ENCODE data around the gene AGPAT4. TPM values are rescaled to one million over a fixed set of nuclear protein-coding genes. Genes with fewer than 3 reads are reported as not detected.
A peak's percentile ranks its signal among the peaks of the same experiment; 100 is the strongest.

Gene AGPAT4
- total RNA-seq, 1 experiment from 2014 or later: 22.0 TPM

- Histone ChIP-seq H3K27me3 (ENCODE audit: insufficient read depth, low read length) (no peaks in the 10 kb centered on the region), H2BK5ac (ENCODE audit: insufficient read length, low read length) (no peak overlapping the region), H3K56ac (ENCODE audit: insufficient read length, low read depth, low read length) (no peak overlapping the region), H2BK15ac (ENCODE audit: low read depth, low read length) (no peak overlapping the region), H4K20me1 (ENCODE audit: control insufficient read depth, insufficient read depth, insufficient read length) (no peaks in the 10 kb centered on the region), H3K27ac (ENCODE audit: insufficient read length, low read depth, low read length) (no peak overlapping the region), H3K23ac (ENCODE audit: insufficient read length, low read depth, low read length) (no peak overlapping the region), H3K79me2 (ENCODE audit: insufficient read depth, low read length) (no peaks in the 10 kb centered on the region), H2AFZ (ENCODE audit: low read length) (no peak overlapping the region), H3K9ac (ENCODE audit: extremely low read depth, insufficient read length, low read length) (no peak overlapping the region), H3K4me2 (ENCODE audit: insufficient read depth, insufficient read length, low read length) (no peak overlapping the region), H2BK12ac (ENCODE audit: insufficient read length, low read depth, low read length) (no peak overlapping the region), H3K23me2 (ENCODE audit: insufficient read length, low read depth, low read length, poor library complexity, severe bottlenecking) (no peaks in the 10 kb centered on the region), H2BK120ac (ENCODE audit: low read depth, low read length, poor library complexity, severe bottlenecking) (no peak overlapping the region), H3K9me3 (ENCODE audit: control insufficient read depth, low read depth, low read length) (no peaks in the 10 kb centered on the region), H4K5ac (ENCODE audit: insufficient read length, low read depth, low read length) (no peak overlapping the region), H3T11ph (ENCODE audit: low read length) (no peak overlapping the region), H2BK20ac (ENCODE audit: low read depth, low read length, poor library complexity, severe bottlenecking) (no peak overlapping the region), H4K8ac (replicated peaks; ENCODE audit: insufficient read length, low read depth, low read length) (no peak overlapping the region), H3K79me1 (ENCODE audit: insufficient read depth, low read depth, low read length, poor library complexity, severe bottlenecking) (no peaks in the 10 kb centered on the region), H3K14ac (ENCODE audit: insufficient read depth, low read length) (no peak overlapping the region), H4K91ac (ENCODE audit: insufficient read length, low read depth, low read length) (no peak overlapping the region), H3K4ac (ENCODE audit: low read depth, low read length) (no peak overlapping the region), H3K4me1 (ENCODE audit: insufficient read depth, low read length) (peaks cover 8% of the 10 kb centered on the region; the same call in 1 of the 2 replicates), H2AK5ac (ENCODE audit: insufficient read length, low read length) (no peak overlapping the region), H3K18ac (ENCODE audit: insufficient read length, low read depth, low read length) (no peak overlapping the region)
- H3K4me3 Mint-ChIP-seq: no peak overlapping the region
- no peaks in the 10 kb centered on the region; the same call in 1 of the 2 replicates for H3K27me3 Mint-ChIP-seq (ENCODE audit: low read depth)
- H3K36me3 Mint-ChIP-seq (ENCODE audit: insufficient read depth in 1 of 3, low read depth in 3 of 3): peaks cover 13 to 44% (median 35%) of the 10 kb centered on the region in 3 experiments
- peaks cover 39 to 49% of the 10 kb centered on the region in 2 experiments for H3K4me1 Mint-ChIP-seq
- peaks cover 26 to 33% of the 10 kb centered on the region in 2 experiments for H3K9me3 Mint-ChIP-seq
- no peak for DNase-seq
- no peak for TF ChIP-seq CTCF (conservative IDR thresholded peaks at IDR 0.05)
- no CpG with 5 or more reads among the region's 2 CpGs for WGBS (ENCODE audit: extremely low coverage, insufficient read length, low lambda C conversion rate)
- peak overlapping the region in 1 of 3 experiments; percentile 62; a peak in 3 of 7 replicates for H3K27ac Mint-ChIP-seq
Measured at GRCh38 chr6:161171207-161171606, 102.7 kb downstream of the AGPAT4 start.
